Measurements from ENCODE around the gene MEGF6. TPM values are rescaled to one million over a fixed set of nuclear protein-coding genes. Genes with fewer than 3 reads are reported as not detected.
A peak's percentile ranks its signal among the peaks of the same experiment; 100 is the strongest.
"Not testable (repeated sequence)": the region's sequence is repeated elsewhere in the genome, so short reads cannot be mapped to it uniquely, and the experiment has no call there.

Gene MEGF6
- total and polyA plus RNA-seq, 12 donors = 1.8 to 14.1 (median 7.0) TPM

- H3K9me3 ChIP-seq, H3K27ac ChIP-seq, ATAC-seq, DNase-seq, H3K36me3 ChIP-seq, H3K4me3 ChIP-seq, H3K27me3 ChIP-seq: not testable (repeated sequence)
- TF ChIP-seq, protein P1, sequence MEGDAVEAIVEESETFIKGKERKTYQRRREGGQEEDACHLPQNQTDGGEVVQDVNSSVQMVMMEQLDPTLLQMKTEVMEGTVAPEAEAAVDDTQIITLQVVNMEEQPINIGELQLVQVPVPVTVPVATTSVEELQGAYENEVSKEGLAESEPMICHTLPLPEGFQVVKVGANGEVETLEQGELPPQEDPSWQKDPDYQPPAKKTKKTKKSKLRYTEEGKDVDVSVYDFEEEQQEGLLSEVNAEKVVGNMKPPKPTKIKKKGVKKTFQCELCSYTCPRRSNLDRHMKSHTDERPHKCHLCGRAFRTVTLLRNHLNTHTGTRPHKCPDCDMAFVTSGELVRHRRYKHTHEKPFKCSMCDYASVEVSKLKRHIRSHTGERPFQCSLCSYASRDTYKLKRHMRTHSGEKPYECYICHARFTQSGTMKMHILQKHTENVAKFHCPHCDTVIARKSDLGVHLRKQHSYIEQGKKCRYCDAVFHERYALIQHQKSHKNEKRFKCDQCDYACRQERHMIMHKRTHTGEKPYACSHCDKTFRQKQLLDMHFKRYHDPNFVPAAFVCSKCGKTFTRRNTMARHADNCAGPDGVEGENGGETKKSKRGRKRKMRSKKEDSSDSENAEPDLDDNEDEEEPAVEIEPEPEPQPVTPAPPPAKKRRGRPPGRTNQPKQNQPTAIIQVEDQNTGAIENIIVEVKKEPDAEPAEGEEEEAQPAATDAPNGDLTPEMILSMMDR (IDR thresholded peaks at IDR 0.05) = peak; percentile 45 to 75 (median 70)
- intact Hi-C loops (cut with DNase I) = loop anchor here in 3 of 10 donors (2.0 kb wide), 2 partner anchors 56 to 130 kb away; no protein-coding TSS in a partner anchor
- peaks cover 12 to 44% (median 33%) of the 10 kb centered on the region in 9 donors for H3K4me1 ChIP-seq
- WGBS, 2 donors = 27 to 33% methylated on average over 12 to 15 of the region's 15 CpGs
Measured at GRCh38 chr1:3621151-3621671, 9.9 kb upstream of the MEGF6 start.

DNA sequence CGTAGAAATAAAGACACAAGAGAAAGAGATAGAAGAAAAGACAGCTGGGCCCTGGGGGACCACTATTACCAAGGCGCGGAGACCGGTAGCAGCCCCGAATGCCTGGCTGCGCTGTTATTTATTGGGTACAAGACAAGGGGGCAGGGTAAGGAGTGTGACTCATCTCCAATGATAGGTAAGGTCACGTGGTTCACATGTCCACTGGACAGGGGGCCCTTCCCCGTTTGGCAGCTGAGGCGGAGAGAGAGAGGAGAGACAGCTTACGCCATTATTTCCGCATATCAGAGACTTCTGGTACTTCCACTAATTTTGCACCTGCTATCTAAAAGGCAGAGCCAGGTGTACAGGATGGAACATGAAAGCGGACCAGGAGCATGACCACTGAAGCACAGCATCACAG is 9.4 kb upstream of the MEGF6 start:
- Histone ChIP-seq H3K27ac (no peak overlapping the region), H3K4me1 (peaks cover 9 to 39% (median 28%) of the 10 kb centered on the region in 9 donors), H3K36me3 (peaks cover 0 to 5% (median 0%) of the 10 kb centered on the region in 9 donors), H3K9me3 (no peaks in the 10 kb centered on the region), H3K27me3 (peaks cover 0 to 3% (median 0%) of the 10 kb centered on the region in 7 donors), H3K4me3 (no peak overlapping the region)
- no peak for DNase-seq
- intact Hi-C loops (cut with DNase I) = loop anchor here in 3 of 10 donors (1.0 to 2.0 kb wide), 3 partner anchors 56 to 130 kb away; no protein-coding TSS in a partner anchor
- 84 to 86% methylated on average over 12 of the region's 12 CpGs for WGBS, 2 donors
- ATAC-seq = no peak
- TF ChIP-seq, protein P1 (IDR thresholded peaks at IDR 0.05) = no peak

GRCh38 chr1:3618881-3619671 is 7.8 kb upstream of the MEGF6 start:
- Histone ChIP-seq H3K4me1 (peaks cover 8 to 33% (median 24%) of the 10 kb centered on the region in 9 donors), H3K27ac (no peak overlapping the region), H3K27me3 (peaks cover 0 to 8% (median 0%) of the 10 kb centered on the region in 7 donors), H3K4me3 (no peak overlapping the region), H3K9me3 (no peaks in the 10 kb centered on the region), H3K36me3 (peaks cover 0 to 5% (median 0%) of the 10 kb centered on the region in 9 donors)
- DNase-seq (peak; percentile 39 to 76), ATAC-seq (peak; percentile 48 to 83 (median 73))
- TF ChIP-seq, protein P1 (IDR thresholded peaks at IDR 0.05) = peak; percentile 84 to 92 (median 89)
- intact Hi-C loops (cut with DNase I) = loop anchor here in 9 of 10 donors (1.0 to 5.0 kb wide), 8 partner anchors 52 to 166 kb away; no protein-coding TSS in a partner anchor
- WGBS, 2 donors = 21% methylated on average over 21 of the region's 21 CpGs

DNA sequence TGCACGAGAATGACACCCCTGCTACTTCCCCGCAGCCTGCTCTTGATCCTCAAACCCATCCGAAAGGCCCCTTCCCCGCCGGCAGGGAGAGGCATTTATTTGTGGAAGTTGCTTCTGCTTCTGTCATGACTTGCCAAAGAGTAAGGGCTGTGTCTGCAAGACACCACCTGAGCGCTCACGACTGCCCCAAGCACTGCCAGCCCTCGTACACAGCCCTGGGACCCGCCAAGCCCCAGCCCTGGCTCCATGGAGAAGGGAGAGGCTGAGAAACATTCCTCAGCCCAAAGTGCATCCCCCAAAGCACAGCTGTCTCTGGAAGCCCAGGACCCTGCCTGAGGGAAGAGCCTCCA is 7.2 kb upstream of the MEGF6 start:
- TF ChIP-seq, protein P1 (IDR thresholded peaks at IDR 0.05) = no peak
- peaks cover 4 to 27% (median 20%) of the 10 kb centered on the region in 9 donors for H3K4me1 ChIP-seq
- peak in 3 of 8 donors; percentile 6 to 7 (median 7) for ATAC-seq

More for the DNA sequence above, 7.2 kb upstream of the MEGF6 start:
- no peak overlapping the region for H3K27ac ChIP-seq
- no peak overlapping the region for H3K4me3 ChIP-seq
- H3K9me3 ChIP-seq = no peaks in the 10 kb centered on the region
- 77 to 82% methylated on average over 9 of the region's 9 CpGs for WGBS, 2 donors
- DNase-seq = no peak
- H3K27me3 ChIP-seq = peaks cover 0 to 8% (median 0%) of the 10 kb centered on the region in 7 donors
- H3K36me3 ChIP-seq = peaks cover 0 to 5% (median 0%) of the 10 kb centered on the region in 9 donors
- intact Hi-C loops (cut with DNase I) = loop anchor here in 8 of 10 donors (2.0 to 5.0 kb wide), 5 partner anchors 51 to 166 kb away; no protein-coding TSS in a partner anchor
